HEK293 (cell line): ENCODE data around the gene CAPS.

Source experiments
- CTCF ChIA-PET: fragments of 350-600 bp; formaldehyde crosslinking; extraction: SDS; loops from one replicate; lab custom pipeline; 2021; ENCODE audit warnings: antibody characterized with exemption; lab: Yijun Ruan, JAX
- POLR2A ChIA-PET: fragments of 300-600 bp; formaldehyde crosslinking; extraction: SDS; loops from one replicate; lab custom pipeline; 2020; ENCODE audit warnings: antibody characterized with exemption, inconsistent platforms; lab: Yijun Ruan, JAX
- H3K27ac ChIP-seq: fragments of 200-500 bp; sonication (Bioruptor generic); 2 replicates; pipeline ENCODE4 v1.5.1; 2014; ENCODE audit warnings: low read depth, low read length, control low read depth, inconsistent platforms; ENCODE audit errors: extremely low read depth
- H3K36me3 ChIP-seq, 2 experiments: fragments of 200-500 bp in 1 of 2; sonication (Bioruptor generic) in 1 of 2; 1 replicate in 1 of 2; 2 replicates in 1 of 2; pipeline ENCODE4 v1.5.1; 2014 to 2017; ENCODE audit warnings: inconsistent platforms in 2 of 2, low read length in 2 of 2; ENCODE audit not compliant: control insufficient read depth in 2 of 2, insufficient read depth in 1 of 2
- H3K4me1 ChIP-seq: fragments of 200-500 bp; sonication (Bioruptor generic); 2 replicates; pipeline ENCODE4 v1.5.1; 2014; ENCODE audit warnings: mild to moderate bottlenecking, low read length, inconsistent platforms; ENCODE audit not compliant: control insufficient read depth, insufficient read depth
- H3K4me3 ChIP-seq: 2 replicates; pipeline ENCODE4 v1.5.1; 2011; ENCODE audit warnings: low read depth, mild to moderate bottlenecking, control low read depth, low read length, moderate library complexity
- H3K9me3 ChIP-seq: fragments of 200-500 bp; sonication (Bioruptor generic); 2 replicates; pipeline ENCODE4 v1.5.1; 2014; ENCODE audit warnings: low read depth, low read length, inconsistent platforms; ENCODE audit not compliant: control insufficient read depth, insufficient read depth
- ATF2 ChIP-seq: fragments of 450-650 bp; formaldehyde crosslinking; IDR thresholded peaks from 2 replicates; pipeline ENCODE4 v1.5.1; 2016; ENCODE audit warnings: missing biosample characterization, missing genetic modification characterization, low read depth
- KLF16 ChIP-seq: fragments of 450-650 bp; formaldehyde crosslinking; IDR thresholded peaks from 2 replicates; pipeline ENCODE4 v1.5.1; 2017; ENCODE audit warnings: missing biosample characterization, missing genetic modification characterization
- KLF17 ChIP-seq: fragments of 450-650 bp; formaldehyde crosslinking; IDR thresholded peaks from 2 replicates; pipeline ENCODE4 v1.5.1; 2016; ENCODE audit warnings: missing biosample characterization, missing genetic modification characterization
- MYNN ChIP-seq: fragments of 450-650 bp; formaldehyde crosslinking; IDR thresholded peaks from 2 replicates; pipeline ENCODE4 v1.5.1; 2016; ENCODE audit warnings: missing biosample characterization, missing genetic modification characterization, borderline replicate concordance
- PBX3 ChIP-seq: sonication (generic); formaldehyde crosslinking; IDR thresholded peaks from 2 replicates; pipeline ENCODE4 v1.8.1; 2022; ENCODE audit warnings: mild to moderate bottlenecking, moderate library complexity, missing genetic modification reagents
- PRDM1 ChIP-seq: fragments of 450-650 bp; formaldehyde crosslinking; IDR thresholded peaks from 2 replicates; pipeline ENCODE4; 2016; ENCODE audit warnings: missing biosample characterization, missing genetic modification characterization
- REPIN1 ChIP-seq: fragments of 450-650 bp; formaldehyde crosslinking; IDR thresholded peaks from 2 replicates; pipeline ENCODE4 v1.5.1; 2017; ENCODE audit warnings: missing biosample characterization, missing genetic modification characterization, low read depth
- SP2 ChIP-seq: fragments of 450-650 bp; formaldehyde crosslinking; IDR thresholded peaks from 2 replicates; pipeline ENCODE4 v1.5.1; 2016; ENCODE audit warnings: missing biosample characterization, missing genetic modification characterization
- ZEB2 ChIP-seq: fragments of 450-650 bp; formaldehyde crosslinking; IDR thresholded peaks from 2 replicates; pipeline ENCODE4 v1.5.1; 2016; ENCODE audit warnings: missing biosample characterization, missing genetic modification characterization
- ZFP69B ChIP-seq: fragments of 450-650 bp; formaldehyde crosslinking; IDR thresholded peaks from 2 replicates; pipeline ENCODE4 v1.5.1; 2016; ENCODE audit warnings: missing biosample characterization, missing genetic modification characterization
- ZNF132 ChIP-seq: fragments of 450-650 bp; formaldehyde crosslinking; IDR thresholded peaks from 2 replicates; pipeline ENCODE4 v1.5.1; 2017; ENCODE audit warnings: missing biosample characterization, missing genetic modification characterization, borderline replicate concordance
- ZNF214 ChIP-seq: fragments of 450-650 bp; formaldehyde crosslinking; IDR thresholded peaks from 2 replicates; pipeline ENCODE4 v1.5.1; 2017; ENCODE audit warnings: missing biosample characterization, mild to moderate bottlenecking, missing genetic modification characterization, borderline replicate concordance
- ZNF324 ChIP-seq: fragments of 450-650 bp; formaldehyde crosslinking; IDR thresholded peaks from 2 replicates; pipeline ENCODE4 v1.5.1; 2016; ENCODE audit warnings: missing biosample characterization, missing genetic modification characterization
- ZNF350 ChIP-seq: fragments of 450-650 bp; formaldehyde crosslinking; IDR thresholded peaks from 2 replicates; pipeline ENCODE4 v1.5.0; 2017; ENCODE audit warnings: missing biosample characterization, mild to moderate bottlenecking, missing genetic modification characterization
- ZNF354C ChIP-seq: fragments of 450-650 bp; formaldehyde crosslinking; IDR thresholded peaks from 2 replicates; pipeline ENCODE4 v1.5.1; 2016; ENCODE audit warnings: missing biosample characterization, missing genetic modification characterization, low read depth, borderline replicate concordance
- ZNF514 ChIP-seq: fragments of 450-650 bp; formaldehyde crosslinking; IDR thresholded peaks from 2 replicates; pipeline ENCODE4 v1.5.1; 2016; ENCODE audit warnings: missing biosample characterization, missing genetic modification characterization
- ZNF610 ChIP-seq: fragments of 450-650 bp; formaldehyde crosslinking; IDR thresholded peaks from 2 replicates; pipeline ENCODE4 v1.5.1; 2016; ENCODE audit warnings: missing biosample characterization, missing genetic modification characterization, borderline replicate concordance
- ZNF830 ChIP-seq: fragments of 450-650 bp; IDR thresholded peaks from 2 replicates; pipeline ENCODE4 v1.5.0; 2018; ENCODE audit warnings: missing biosample characterization, missing genetic modification characterization, low read depth, mild to moderate bottlenecking, moderate library complexity
- ZSCAN16 ChIP-seq: fragments of 450-650 bp; formaldehyde crosslinking; IDR thresholded peaks from 2 replicates; pipeline ENCODE4 v1.5.1; 2016; ENCODE audit warnings: missing biosample characterization, missing genetic modification characterization
- ZXDB ChIP-seq: fragments of 450-650 bp; formaldehyde crosslinking; IDR thresholded peaks from 2 replicates; pipeline ENCODE4 v1.5.1; 2016; ENCODE audit warnings: missing biosample characterization, missing genetic modification characterization

The CAPS gene

GRCh38 chr19:5952193-5953029 is 38.4 kb downstream of the CAPS start:
- Histone ChIP-seq H3K4me1 (peaks cover 39% of the 10 kb centered on the region), H3K4me3 (no peak overlapping the region), H3K9me3 (no peaks in the 10 kb centered on the region), H3K27ac (no peak overlapping the region), H3K36me3 (peaks cover 0 to 21% of the 10 kb centered on the region in 2 experiments; a peak in 1 of 3 replicates)
- no peak for TF ChIP-seq ZSCAN16 (tag by site-specific recombination)
- 0 out of 2 replicates have a peak, but pooled peaks have one; percentile 58 for TF ChIP-seq PRDM1 (tag by site-specific recombination)
- ChIA-PET CTCF (interaction anchor here (0.9 to 7.3 kb wide), 2 partner anchors 15 to 70 kb away, joined by 3 to 60 read pairs; no protein-coding TSS in a partner anchor), POLR2A (interaction anchor here (0.6 kb wide), 1 partner anchor 191 kb away, joined by 4 read pairs; no protein-coding TSS in a partner anchor)

GRCh38 chr19:5953030-5953589 is 39.1 kb downstream of the CAPS start:
- TF ChIP-seq ATF2: 0 out of 2 replicates have a peak, but pooled peaks have one; percentile 15
- no peak for TF ChIP-seq SP2 (tag by site-specific recombination)
- no peak for TF ChIP-seq ZNF354C
- Histone ChIP-seq H3K4me1 (peaks cover 45% of the 10 kb centered on the region), H3K9me3 (no peaks in the 10 kb centered on the region), H3K4me3 (no peak overlapping the region), H3K27ac (no peak overlapping the region), H3K36me3 (peaks cover 0 to 21% of the 10 kb centered on the region in 2 experiments; a peak in 1 of 3 replicates)
- POLR2A ChIA-PET: interaction anchor here (0.6 kb wide), 1 partner anchor 191 kb away, joined by 4 read pairs; no protein-coding TSS in a partner anchor
- CTCF ChIA-PET: interaction anchor here (0.5 to 7.3 kb wide), 3 partner anchors 14 to 46 kb away, joined by 3 to 60 read pairs (median 3); no protein-coding TSS in a partner anchor

GRCh38 chr19:5953680-5954213 is 39.7 kb downstream of the CAPS start:
- H3K4me3 ChIP-seq: no peak overlapping the region
- H3K9me3 ChIP-seq: no peaks in the 10 kb centered on the region
- POLR2A ChIA-PET: interaction anchor here (1.2 kb wide), 1 partner anchor 24 kb away, joined by 5 read pairs; the partner anchor contains the start of gene RANBP3
- TF ChIP-seq ZNF350: no peak
- TF ChIP-seq ZFP69B (tag by site-specific recombination): 0 out of 2 replicates have a peak, but pooled peaks have one; percentile 24
- TF ChIP-seq, all 188 proteins: peak for 1
- H3K27ac ChIP-seq: no peak overlapping the region
- peaks cover 46% of the 10 kb centered on the region for H3K4me1 ChIP-seq
- H3K36me3 ChIP-seq: peaks cover 0 to 21% of the 10 kb centered on the region in 2 experiments; a peak in 1 of 3 replicates
- CTCF ChIA-PET: interaction anchor here (0.5 to 7.3 kb wide), 3 partner anchors 14 to 47 kb away, joined by 3 to 60 read pairs (median 3); no protein-coding TSS in a partner anchor

- H3K36me3 ChIP-seq: peaks cover 0 to 21% of the 10 kb centered on the region in 2 experiments; a peak in 1 of 3 replicates
- peaks cover 46% of the 10 kb centered on the region for H3K4me1 ChIP-seq
- H3K4me3 ChIP-seq: no peak overlapping the region
- H3K27ac ChIP-seq: no peak overlapping the region
- ChIA-PET CTCF (interaction anchor here (0.7 to 7.3 kb wide), 2 partner anchors 13 to 133 kb away, joined by 3 to 60 read pairs; no protein-coding TSS in a partner anchor), POLR2A (interaction anchor here (1.2 kb wide), 1 partner anchor 24 kb away, joined by 5 read pairs; the partner anchor contains the start of gene RANBP3)
- no peaks in the 10 kb centered on the region for H3K9me3 ChIP-seq
- TF ChIP-seq KLF16 (no peak), ZNF354C (no peak), KLF17 (no peak), ZNF514 (no peak), ZXDB (no peak), ZNF610 (tag by site-specific recombination) (no peak), ZNF324 (tag by site-specific recombination) (no peak), ZEB2 (tag by site-specific recombination) (no peak), ZNF214 (tag by site-specific recombination) (no peak), PBX3 (no peak), ZNF132 (tag by site-specific recombination) (no peak), ZNF830 (no peak), ZNF350 (no peak), MYNN (tag by site-specific recombination) (no peak), REPIN1 (tag by site-specific recombination) (no peak)
Observed at GRCh38 chr19:5954293-5954692, 40.2 kb downstream of the CAPS start.
